ENCODE results near the gene NDUFA11.
A peak's percentile ranks its signal among the peaks of the same experiment; 100 is the strongest.
"Not testable (repeated sequence)": the region's sequence is repeated elsewhere in the genome, so short reads cannot be mapped to it uniquely, and the experiment has no call there.

The NDUFA11 gene

GRCh38 chr19:5857203-5858081 lies 46.1 kb downstream of the NDUFA11 start:
- Histone ChIP-seq H3K4me2 (ENCODE audit: low read length) (no peak overlapping the region), H3K79me2 (ENCODE audit: low read length) (no peaks in the 10 kb centered on the region), H3K36me3 (replicated peaks; ENCODE audit: low read depth, low read length) (no peaks in the 10 kb centered on the region), H3K27ac (ENCODE audit: low read length) (no peak overlapping the region), H2AFZ (ENCODE audit: low read depth, low read length) (no peak overlapping the region), H3K9ac (ENCODE audit: low read length) (no peak overlapping the region), H3K4me3 (ENCODE audit: low read length) (no peak overlapping the region), H4K20me1 (ENCODE audit: insufficient read depth, low read length) (no peaks in the 10 kb centered on the region), H3K9me3 (ENCODE audit: insufficient read depth, low read length) (no peaks in the 10 kb centered on the region; the same call in 1 of the 2 replicates), H3K27me3 (ENCODE audit: low read depth, low read length) (peaks cover 15% of the 10 kb centered on the region), H3K4me1 (ENCODE audit: low read length) (no peaks in the 10 kb centered on the region)
- TF ChIP-seq CTCF (IDR thresholded peaks at IDR 0.05; ENCODE audit: low read depth, low read length): no peak
- TF ChIP-seq EZH2phosphoT487 (IDR thresholded peaks at IDR 0.05; ENCODE audit: low read depth): no peak

- not testable (repeated sequence) for H3K27ac ChIP-seq (ENCODE audit: low read length); H3K4me1 ChIP-seq (ENCODE audit: low read length); H3K9me3 ChIP-seq (ENCODE audit: insufficient read depth, low read length)
These were observed 48.4 kb downstream of the NDUFA11 start for GRCh38 chr19:5855151-5855550.

GRCh38 chr19:5854121-5854520 lies 49.5 kb downstream of the NDUFA11 start:
- H4K20me1 ChIP-seq (ENCODE audit: insufficient read depth, low read length); H3K4me1 ChIP-seq (ENCODE audit: low read length); H3K9ac ChIP-seq (ENCODE audit: low read length); H3K79me2 ChIP-seq (ENCODE audit: low read length); H3K9me3 ChIP-seq (ENCODE audit: insufficient read depth, low read length); H3K4me2 ChIP-seq (ENCODE audit: low read length); H3K27ac ChIP-seq (ENCODE audit: low read length); H3K4me3 ChIP-seq (ENCODE audit: low read length); H2AFZ ChIP-seq (ENCODE audit: low read depth, low read length); H3K36me3 ChIP-seq (replicated peaks; ENCODE audit: low read depth, low read length): not testable (repeated sequence)
- H3K27me3 ChIP-seq (ENCODE audit: low read depth, low read length): peaks cover 20% of the 10 kb centered on the region

More at GRCh38 chr19:5855151-5855550, 48.4 kb downstream of the NDUFA11 start:
- H3K9ac ChIP-seq (ENCODE audit: low read length); H3K79me2 ChIP-seq (ENCODE audit: low read length); H3K36me3 ChIP-seq (replicated peaks; ENCODE audit: low read depth, low read length); H3K4me2 ChIP-seq (ENCODE audit: low read length); H3K4me3 ChIP-seq (ENCODE audit: low read length); H2AFZ ChIP-seq (ENCODE audit: low read depth, low read length); H4K20me1 ChIP-seq (ENCODE audit: insufficient read depth, low read length): not testable (repeated sequence)
- peaks cover 17% of the 10 kb centered on the region for H3K27me3 ChIP-seq (ENCODE audit: low read depth, low read length)

GRCh38 chr19:5851302-5851701 lies 52.3 kb downstream of the NDUFA11 start, which contains the start of gene FUT3:
Gene FUT3, minus strand, starts transcription at chr19:5851449.
- H3K27me3 ChIP-seq (ENCODE audit: low read depth, low read length): peaks cover 24% of the 10 kb centered on the region
- no peak within 1 kb of the TSS for H3K9ac ChIP-seq (ENCODE audit: low read length)
- TF ChIP-seq CTCF (IDR thresholded peaks at IDR 0.05; ENCODE audit: low read depth, low read length) (no peak), EZH2phosphoT487 (IDR thresholded peaks at IDR 0.05; ENCODE audit: low read depth) (no peak)
- no peak within 1 kb of the TSS for H3K27ac ChIP-seq (ENCODE audit: low read length)
- H3K4me2 ChIP-seq (ENCODE audit: low read length): peak within 1 kb of the TSS; percentile 12; the same call in 1 of the 2 replicates
- H3K9me3 ChIP-seq (ENCODE audit: insufficient read depth, low read length): no peaks in the 10 kb centered on the region
- H3K36me3 ChIP-seq (replicated peaks; ENCODE audit: low read depth, low read length): no peaks in the 10 kb centered on the region
- no peaks in the 10 kb centered on the region for H3K4me1 ChIP-seq (ENCODE audit: low read length)
- no peaks in the 10 kb centered on the region for H4K20me1 ChIP-seq (ENCODE audit: insufficient read depth, low read length)
- H2AFZ ChIP-seq (ENCODE audit: low read depth, low read length): no peak within 1 kb of the TSS; the same call in 1 of the 2 replicates
- 0 out of 2 replicates have a peak within 1 kb of the TSS, but pooled peaks have one; percentile 1 for H3K4me3 ChIP-seq (ENCODE audit: low read length)
- no peaks in the 10 kb centered on the region for H3K79me2 ChIP-seq (ENCODE audit: low read length)

GRCh38 chr19:5850743-5851293 lies 52.8 kb downstream of the NDUFA11 start:
- H3K4me1 ChIP-seq (ENCODE audit: low read length): no peaks in the 10 kb centered on the region
- no peaks in the 10 kb centered on the region for H4K20me1 ChIP-seq (ENCODE audit: insufficient read depth, low read length)
- H3K4me3 ChIP-seq (ENCODE audit: low read length): 0 out of 2 replicates have a peak overlapping the region, but pooled peaks have one; percentile 1
- H3K79me2 ChIP-seq (ENCODE audit: low read length): no peaks in the 10 kb centered on the region
- H3K36me3 ChIP-seq (replicated peaks; ENCODE audit: low read depth, low read length): no peaks in the 10 kb centered on the region
- TF ChIP-seq EZH2phosphoT487 (IDR thresholded peaks at IDR 0.05; ENCODE audit: low read depth) (no peak), CTCF (IDR thresholded peaks at IDR 0.05; ENCODE audit: low read depth, low read length) (no peak)
- peak overlapping the region; percentile 12; the same call in 1 of the 2 replicates for H3K4me2 ChIP-seq (ENCODE audit: low read length)
- no peak overlapping the region; the same call in 1 of the 2 replicates for H2AFZ ChIP-seq (ENCODE audit: low read depth, low read length)
- no peak overlapping the region for H3K27ac ChIP-seq (ENCODE audit: low read length)
- no peak overlapping the region for H3K9ac ChIP-seq (ENCODE audit: low read length)
- H3K9me3 ChIP-seq (ENCODE audit: insufficient read depth, low read length): no peaks in the 10 kb centered on the region
- peaks cover 21% of the 10 kb centered on the region for H3K27me3 ChIP-seq (ENCODE audit: low read depth, low read length)

Data from OCI-LY3 (cell line).